Urinary bladder (tissue), 4 donors: Measurements from ENCODE around the gene PBX1. TPM values are rescaled to one million over a fixed set of nuclear protein-coding genes. Genes with fewer than 3 reads are reported as not detected.

ENCODE experiments used
- DNase-seq: peaks from one replicate; pipeline ENCODE4 v3.0.0-alpha.2; 2015; ENCODE audit errors: extremely low spot score
- H3K27ac ChIP-seq: one replicate; pipeline ENCODE4 v1.5.1; 2013; ENCODE audit warnings: low read depth, mild to moderate bottlenecking, moderate library complexity
- H3K36me3 ChIP-seq: one replicate; pipeline ENCODE4 v1.6.1; 2013; ENCODE audit warnings: mild to moderate bottlenecking, moderate library complexity; ENCODE audit not compliant: insufficient read depth
- H3K4me1 ChIP-seq: one replicate; pipeline ENCODE4 v1.6.1; 2013; ENCODE audit warnings: mild to moderate bottlenecking, moderate library complexity; ENCODE audit not compliant: insufficient read depth
- H3K4me3 ChIP-seq: one replicate; pipeline ENCODE4 v1.5.1; 2013; ENCODE audit warnings: low read depth, low read length
- WGBS: extraction: QIAGEN DNeasy Blood & Tissue Kit; methylation state at CpG from one replicate; pipeline ENCODE4 v1.1.7; 2013; 5-methylcytosine and 5-hydroxymethylcytosine counted together
- polyA plus RNA-seq: library from polyadenylated mRNA; stranded (reverse); fragments of 200-250 nt; gene quantifications from one replicate; pipeline ENCODE4 v1.2.3, GENCODE V29; 2013
- total RNA-seq: library from RNA; depleted of rRNA; stranded (reverse); fragments of >200 nt; gene quantifications from one replicate; pipeline ENCODE4 v1.2.3, GENCODE V29; 2014
- donor health status: healthy with polysubstance abuse.
- donor health status: healthy.

PBX1 gene
- total and polyA plus RNA-seq, 2 donors = 67.8 to 241 TPM

GRCh38 chr1:164801791-164802502 is 243.0 kb downstream of the PBX1 start:
- DNase-seq = no peak
- Histone ChIP-seq H3K27ac (no peak overlapping the region), H3K4me3 (no peak overlapping the region), H3K36me3 (no peaks in the 10 kb centered on the region), H3K4me1 (no peaks in the 10 kb centered on the region)
- WGBS = 52% methylated on average over 7 of the region's 7 CpGs

DNA sequence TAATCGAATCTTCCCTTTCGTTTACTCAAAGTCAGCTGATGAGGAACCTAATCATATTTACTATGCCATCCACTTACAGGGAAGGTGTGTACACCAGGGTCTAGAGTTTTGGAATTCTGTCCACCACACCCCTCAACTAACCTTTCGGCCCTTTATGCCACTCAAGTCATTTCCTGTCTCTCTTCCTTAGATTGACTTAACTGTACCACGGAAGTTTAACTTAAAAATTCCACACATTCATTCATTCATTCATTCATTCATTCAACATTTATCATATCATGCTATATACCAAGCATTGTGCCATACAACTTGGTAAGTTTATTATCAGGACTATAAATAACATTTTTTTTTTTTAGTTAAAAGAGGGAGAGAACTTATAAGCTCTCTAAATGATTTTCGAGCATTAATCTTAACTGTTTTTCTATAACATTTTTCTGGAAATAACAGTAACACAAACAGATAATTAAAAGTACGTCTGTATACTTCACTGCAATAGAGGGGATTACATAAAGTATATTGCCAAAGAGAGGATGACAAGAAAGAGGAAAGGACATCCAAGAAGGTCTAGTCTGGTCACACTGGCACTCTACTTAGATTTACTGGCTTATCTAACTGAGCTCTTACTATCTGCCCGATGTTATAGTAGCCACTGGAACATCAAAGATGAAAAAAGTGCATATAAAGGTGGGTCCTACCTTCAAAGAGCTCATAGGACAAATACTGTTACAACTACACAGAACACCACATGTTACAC is 243.7 kb downstream of the PBX1 start:
- no peak overlapping the region for H3K27ac ChIP-seq
- H3K36me3 ChIP-seq = no peaks in the 10 kb centered on the region
- no peak overlapping the region for H3K4me3 ChIP-seq
- no peaks in the 10 kb centered on the region for H3K4me1 ChIP-seq
- 66% methylated on average over 7 of the region's 7 CpGs for WGBS
- DNase-seq = no peak

DNA sequence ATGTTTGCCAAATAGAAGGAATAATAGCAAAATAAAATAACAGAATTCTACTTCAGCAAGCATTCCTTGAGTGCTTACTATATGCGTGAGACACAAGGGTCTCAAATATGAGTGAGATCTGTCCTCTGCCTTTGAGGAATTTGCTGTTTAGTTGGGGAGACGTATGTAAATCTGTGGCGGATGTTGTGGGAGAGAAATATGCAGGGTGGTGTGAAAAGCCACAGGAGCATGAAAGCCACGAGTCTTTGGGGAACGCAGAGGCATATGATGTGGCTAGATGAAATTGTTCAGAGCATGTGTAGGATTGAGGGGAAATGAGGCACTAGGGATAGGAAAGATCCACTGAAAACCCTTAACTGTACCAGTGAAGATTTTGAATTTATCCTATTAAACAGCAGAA is 244.4 kb downstream of the PBX1 start:
- no peak for DNase-seq
- H3K27ac ChIP-seq = no peak overlapping the region
- 77% methylated on average over 5 of the region's 5 CpGs for WGBS
- H3K4me1 ChIP-seq = no peaks in the 10 kb centered on the region
- H3K4me3 ChIP-seq = no peak overlapping the region
- no peaks in the 10 kb centered on the region for H3K36me3 ChIP-seq

GRCh38 chr1:164804366-164804765 is 245.4 kb downstream of the PBX1 start:
- WGBS = 78% methylated on average over 2 of the region's 2 CpGs
- H3K27ac ChIP-seq = no peak overlapping the region
- H3K36me3 ChIP-seq = no peaks in the 10 kb centered on the region
- no peak overlapping the region for H3K4me3 ChIP-seq
- no peak for DNase-seq
- H3K4me1 ChIP-seq = no peaks in the 10 kb centered on the region

DNA sequence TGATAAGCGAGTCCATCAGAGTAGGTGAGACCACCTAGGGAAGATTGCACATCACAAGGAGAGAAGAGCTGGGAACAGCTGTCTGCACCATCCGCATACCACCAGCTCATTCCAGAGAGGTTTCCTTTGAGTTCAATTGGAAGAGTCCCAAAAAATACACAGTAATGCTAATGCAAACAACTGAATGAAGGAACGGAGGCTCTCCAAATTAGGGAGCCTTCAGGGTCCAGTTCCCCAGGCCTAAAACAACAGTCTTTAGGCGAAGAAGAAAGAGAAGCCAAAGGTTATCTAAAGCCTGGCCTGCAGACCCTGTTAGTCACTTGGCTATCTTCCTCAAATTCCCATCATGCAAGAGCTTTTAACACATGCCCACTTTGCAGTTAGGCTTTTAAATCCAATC is 246.4 kb downstream of the PBX1 start:
- H3K27ac ChIP-seq = no peak overlapping the region
- H3K36me3 ChIP-seq = no peaks in the 10 kb centered on the region
- H3K4me3 ChIP-seq = no peak overlapping the region
- H3K4me1 ChIP-seq = no peaks in the 10 kb centered on the region
- DNase-seq = no peak
- 48% methylated on average over 4 of the region's 4 CpGs for WGBS

- H3K4me1 ChIP-seq = no peaks in the 10 kb centered on the region
- no peak overlapping the region for H3K4me3 ChIP-seq
- DNase-seq = no peak
- H3K27ac ChIP-seq = no peak overlapping the region
- H3K36me3 ChIP-seq = no peaks in the 10 kb centered on the region
- 84% methylated on average over 6 of the region's 6 CpGs for WGBS
These were observed 247.5 kb downstream of the PBX1 start for GRCh38 chr1:164806531-164806930.

DNA sequence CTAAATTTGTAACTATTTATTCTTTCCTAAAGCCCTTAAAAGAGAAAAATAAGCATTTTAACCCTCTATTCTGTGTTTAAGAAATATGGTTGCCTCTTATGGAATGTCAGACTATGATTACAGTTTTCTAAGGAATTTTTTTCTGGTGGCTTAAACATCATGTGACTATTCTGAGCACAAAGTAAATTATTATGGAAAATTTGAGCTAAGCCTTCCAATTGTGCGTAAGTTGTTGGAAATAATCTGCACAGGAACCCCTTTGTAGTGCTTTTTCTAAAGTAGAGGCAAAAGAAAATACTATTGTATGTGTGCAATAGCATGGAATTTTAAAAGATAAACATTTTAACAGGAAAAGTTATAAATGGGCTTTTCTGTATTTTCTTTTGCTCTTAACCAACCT is 254.8 kb downstream of the PBX1 start:
- Histone ChIP-seq H3K27ac (no peak overlapping the region), H3K36me3 (peaks cover 2% of the 10 kb centered on the region), H3K4me1 (no peaks in the 10 kb centered on the region), H3K4me3 (no peak overlapping the region)
- no peak for DNase-seq
- WGBS = 69% methylated on average over 1 of the region's 1 CpG

GRCh38 chr1:164821648-164822047 is 262.7 kb downstream of the PBX1 start:
- H3K27ac ChIP-seq = no peak overlapping the region
- H3K4me1 ChIP-seq = peaks cover 2% of the 10 kb centered on the region
- no peak overlapping the region for H3K4me3 ChIP-seq
- DNase-seq = no peak
- H3K36me3 ChIP-seq = peaks cover 2% of the 10 kb centered on the region
- whole genome bisulfite sequencing = 98% methylated on average over 9 of the region's 9 CpGs

DNA sequence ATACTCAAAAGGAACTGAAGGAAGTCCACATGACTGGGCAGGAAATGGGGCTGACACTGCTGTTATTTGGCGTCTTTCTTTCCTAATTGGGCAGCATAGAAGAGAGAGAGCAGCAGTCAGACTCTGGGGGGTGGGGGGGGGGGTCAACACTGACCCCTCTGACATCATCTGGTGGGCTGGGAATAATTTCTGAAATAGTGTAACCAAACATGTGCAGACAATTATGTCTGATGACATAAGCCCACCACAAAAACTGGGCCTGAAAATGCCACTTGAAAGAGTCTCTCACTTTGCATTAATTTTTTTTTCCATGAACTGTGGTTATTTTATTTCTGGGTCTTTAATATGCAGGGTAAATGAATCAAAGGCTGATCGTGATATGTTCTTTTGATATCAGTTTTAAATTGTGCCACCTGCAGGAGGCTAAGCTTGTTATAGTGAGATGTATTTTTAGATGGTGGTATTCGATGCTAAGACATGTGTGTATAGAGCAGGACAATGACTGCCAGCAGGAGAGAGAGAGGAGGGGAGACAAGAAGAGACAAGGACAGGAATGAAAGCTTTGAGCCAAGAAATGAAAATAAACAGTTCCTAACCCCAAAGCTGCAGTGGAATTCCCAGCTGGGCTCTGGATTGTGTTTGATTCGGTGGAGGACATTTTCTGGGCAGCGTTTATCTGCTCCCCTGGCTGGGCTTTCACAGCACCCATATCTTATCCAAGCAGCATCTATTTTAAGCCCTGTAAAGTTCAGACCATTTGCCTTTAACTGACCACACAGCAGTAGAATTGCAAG is 264.7 kb downstream of the PBX1 start:
- no peak overlapping the region for H3K4me3 ChIP-seq
- no peak overlapping the region for H3K27ac ChIP-seq
- DNase-seq = no peak
- H3K4me1 ChIP-seq = peaks cover 2% of the 10 kb centered on the region
- H3K36me3 ChIP-seq = no peaks in the 10 kb centered on the region
- WGBS = 27% methylated on average over 5 of the region's 5 CpGs

DNA sequence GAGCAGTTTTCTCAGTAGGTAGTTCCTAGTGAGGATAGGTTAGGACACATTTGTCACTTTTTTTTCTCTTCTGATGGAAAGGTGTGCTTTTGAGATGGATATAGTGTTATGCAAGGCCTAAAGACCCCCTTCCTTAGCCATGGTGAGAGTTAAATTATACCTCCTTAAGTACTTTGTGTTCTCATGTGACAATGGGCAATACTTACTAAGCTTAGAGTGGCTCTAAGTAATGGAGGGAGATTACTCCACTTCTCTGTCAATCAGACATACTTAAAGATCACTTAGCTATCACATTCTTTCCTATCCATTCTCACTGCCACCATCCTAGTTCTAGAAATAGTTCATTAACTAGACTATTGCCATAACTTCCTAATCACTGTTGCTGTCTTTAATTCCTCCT is 265.6 kb downstream of the PBX1 start:
- peaks cover 2% of the 10 kb centered on the region for H3K36me3 ChIP-seq
- peaks cover 2% of the 10 kb centered on the region for H3K4me1 ChIP-seq
- H3K27ac ChIP-seq = no peak overlapping the region
- DNase-seq = no peak
- H3K4me3 ChIP-seq = no peak overlapping the region

DNA sequence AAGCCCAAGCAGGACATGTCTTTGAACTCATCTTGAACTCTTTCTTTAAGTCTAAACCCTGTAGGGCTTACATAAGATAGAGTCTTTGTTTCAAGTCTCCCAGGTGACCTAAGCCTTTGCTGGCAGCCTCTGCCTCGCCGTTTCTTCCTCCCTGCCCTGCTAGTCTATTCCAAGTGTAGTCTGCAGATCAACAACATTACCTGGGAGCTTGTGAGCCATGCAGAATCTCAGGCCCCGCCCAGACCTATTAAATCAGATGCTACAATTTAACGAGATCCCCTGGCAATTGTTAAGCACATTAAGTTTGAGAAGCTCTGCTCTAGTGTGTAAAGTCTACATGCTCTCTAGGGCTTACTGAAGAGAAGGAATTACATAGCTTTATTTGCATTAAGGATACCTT is 271.6 kb downstream of the PBX1 start:
- H3K36me3 ChIP-seq = peaks cover 2% of the 10 kb centered on the region
- no peak overlapping the region for H3K27ac ChIP-seq
- no peak overlapping the region for H3K4me3 ChIP-seq
- H3K4me1 ChIP-seq = no peaks in the 10 kb centered on the region
- 47% methylated on average over 4 of the region's 4 CpGs for WGBS
- no peak for DNase-seq

GRCh38 chr1:164834641-164835040 is 275.7 kb downstream of the PBX1 start:
- H3K36me3 ChIP-seq = no peaks in the 10 kb centered on the region
- H3K27ac ChIP-seq = no peak overlapping the region
- no peak overlapping the region for H3K4me3 ChIP-seq
- 0% methylated on average over 1 of the region's 1 CpG for WGBS
- DNase-seq = no peak
- no peaks in the 10 kb centered on the region for H3K4me1 ChIP-seq

GRCh38 chr1:164836614-164837018 is 277.6 kb downstream of the PBX1 start:
- Histone ChIP-seq H3K27ac (no peak overlapping the region), H3K4me3 (no peak overlapping the region), H3K36me3 (no peaks in the 10 kb centered on the region), H3K4me1 (no peaks in the 10 kb centered on the region)
- DNase-seq = no peak
- 51% methylated on average over 7 of the region's 7 CpGs for WGBS

- DNase-seq = no peak
- Histone ChIP-seq H3K27ac (no peak overlapping the region), H3K4me1 (no peaks in the 10 kb centered on the region), H3K4me3 (no peak overlapping the region), H3K36me3 (no peaks in the 10 kb centered on the region)
- WGBS = 94% methylated on average over 3 of the region's 3 CpGs
These were observed 279.8 kb downstream of the PBX1 start for GRCh38 chr1:164838786-164839185.
